NCI-H2107 treated with DMSO at 0.1 percent for 48 hours (cell line): ENCODE measurements around the gene MAP2K7.
"Not testable (repeated sequence)": the region's sequence is repeated elsewhere in the genome, so short reads cannot be mapped to it uniquely, and the experiment has no call there.

Experiments
- DNase-seq: peaks from one replicate; lab custom pipeline; 2025; ENCODE audit not compliant: unreplicated experiment; lab: John Stamatoyannopoulos, UW

MAP2K7 gene

GRCh38 chr19:7907122-7907521, 3.4 kb downstream of the MAP2K7 start:
- DNase-seq = no peak

- no peak for DNase-seq
Observed at GRCh38 chr19:7907544-7907943, 3.9 kb downstream of the MAP2K7 start.

GRCh38 chr19:7908078-7908699, 4.5 kb downstream of the MAP2K7 start:
- no peak for DNase-seq

GRCh38 chr19:7908742-7909461, 5.2 kb downstream of the MAP2K7 start:
- no peak for DNase-seq

GRCh38 chr19:7909471-7910067, 5.9 kb downstream of the MAP2K7 start:
- DNase-seq = no peak

- no peak for DNase-seq
Observed at GRCh38 chr19:7910321-7911161, 6.9 kb downstream of the MAP2K7 start.

- DNase-seq = no peak
Observed at GRCh38 chr19:7911508-7912143, 7.9 kb downstream of the MAP2K7 start.

GRCh38 chr19:7912144-7912696, 8.5 kb downstream of the MAP2K7 start:
- DNase-seq = no peak

GRCh38 chr19:7912697-7913564, 9.3 kb downstream of the MAP2K7 start:
- DNase-seq = no peak

GRCh38 chr19:7913652-7914051, 10.0 kb downstream of the MAP2K7 start:
- DNase-seq = no peak

- no peak for DNase-seq
Observed at GRCh38 chr19:7914099-7914498, 10.4 kb downstream of the MAP2K7 start.

- no peak for DNase-seq
Observed at GRCh38 chr19:7914598-7915045, 10.9 kb downstream of the MAP2K7 start, which contains the start of gene TGFBR3L. TGFBR3L (plus strand) TSS chr19:7914830.

GRCh38 chr19:7915250-7916102, 11.8 kb downstream of the MAP2K7 start:
- DNase-seq = no peak

- no peak for DNase-seq
Observed at GRCh38 chr19:7916103-7916954, 12.7 kb downstream of the MAP2K7 start.

GRCh38 chr19:7916955-7917266, 13.2 kb downstream of the MAP2K7 start:
- no peak for DNase-seq

- no peak for DNase-seq
Observed at GRCh38 chr19:7917267-7918061, 13.8 kb downstream of the MAP2K7 start.

- not testable (repeated sequence) for DNase-seq
Observed at GRCh38 chr19:7918062-7918614, 14.5 kb downstream of the MAP2K7 start.
